MCF 10A (cell line): ENCODE measurements around the gene MAOA. TPM values are rescaled to one million over a fixed set of nuclear protein-coding genes. Genes with fewer than 3 reads are reported as not detected.

Experiments
- BruUV-seq: library from RNA; stranded (reverse); fragments of 400-500 nt; replicated peaks from 2 replicates; lab custom pipeline; 2021; lab: Mats Ljungman, UMichigan
- CTCF ChIA-PET: fragments of 300-600 bp; sonication (Branson Sonifier 250); formaldehyde crosslinking; extraction: SDS; loops from one replicate; lab custom pipeline; 2021; ENCODE audit warnings: antibody characterized with exemption, inconsistent platforms; lab: Yijun Ruan, JAX
- POLR2A ChIA-PET: fragments of 300-600, 350-650 bp; sonication (Branson Sonifier 250); formaldehyde crosslinking; extraction: SDS; loops from one replicate; lab custom pipeline; 2020; ENCODE audit warnings: antibody characterized with exemption, inconsistent platforms; lab: Yijun Ruan, JAX
- DNase-seq: peaks from one replicate; pipeline ENCODE4 v3.0.0-alpha.2; 2018; ENCODE audit not compliant: unreplicated experiment
- H3K27ac Mint-ChIP-seq: one replicate; pipeline ENCODE4 v1.8.0; 2022; ENCODE audit warnings: mild to moderate bottlenecking, low read depth, mixed read lengths; ENCODE audit not compliant: unreplicated experiment
- H3K27me3 Mint-ChIP-seq: one replicate; pipeline ENCODE4 v1.8.0; 2022; ENCODE audit warnings: mixed read lengths; ENCODE audit not compliant: insufficient read depth, unreplicated experiment
- H3K36me3 Mint-ChIP-seq: one replicate; pipeline ENCODE4 v1.8.0; 2022; ENCODE audit warnings: mild to moderate bottlenecking, moderate library complexity, mixed read lengths; ENCODE audit not compliant: insufficient read depth, unreplicated experiment
- H3K4me1 Mint-ChIP-seq: one replicate; pipeline ENCODE4 v1.8.0; 2022; ENCODE audit warnings: mixed read lengths; ENCODE audit not compliant: insufficient read depth, unreplicated experiment
- H3K4me3 Mint-ChIP-seq: one replicate; pipeline ENCODE4 v1.8.0; 2022; ENCODE audit warnings: mild to moderate bottlenecking, moderate library complexity, mixed read lengths; ENCODE audit not compliant: unreplicated experiment
- H3K9me3 Mint-ChIP-seq: one replicate; pipeline ENCODE4 v1.8.0; 2022; ENCODE audit warnings: mixed read lengths; ENCODE audit not compliant: unreplicated experiment
- intact Hi-C: fragments of 100-400 bp; cut with micrococcal nuclease; formaldehyde crosslinking; loops from 2 replicates; pipeline ENCODE4 v1.14.1; 2022
- total RNA-seq: library from RNA; stranded (reverse); gene quantifications from 2 replicates; pipeline ENCODE4 v1.2.3, GENCODE V29; 2022
- TF ChIP-seq, protein P1 (sequence below): fragments of 200-600 bp; IDR thresholded peaks from one replicate; pipeline ENCODE4 v1.8.0; 2022; ENCODE audit warnings: antibody characterized with exemption, mild to moderate bottlenecking; ENCODE audit not compliant: unreplicated experiment

The MAOA gene
- total RNA-seq, 1 experiment from 2014 or later: 8.2 TPM

DNA sequence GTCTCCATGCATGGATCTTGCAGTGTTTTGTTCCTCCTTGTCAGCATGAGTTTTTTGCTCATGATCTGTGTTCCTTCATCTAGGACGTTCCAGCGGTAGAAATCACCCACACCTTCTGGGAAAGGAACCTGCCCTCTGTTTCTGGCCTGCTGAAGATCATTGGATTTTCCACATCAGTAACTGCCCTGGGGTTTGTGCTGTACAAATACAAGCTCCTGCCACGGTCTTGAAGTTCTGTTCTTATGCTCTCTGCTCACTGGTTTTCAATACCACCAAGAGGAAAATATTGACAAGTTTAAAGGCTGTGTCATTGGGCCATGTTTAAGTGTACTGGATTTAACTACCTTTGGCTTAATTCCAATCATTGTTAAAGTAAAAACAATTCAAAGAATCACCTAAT is 88.2 kb downstream of the MAOA start:
- no peak overlapping the region for H3K27ac Mint-ChIP-seq
- TF ChIP-seq, protein P1, sequence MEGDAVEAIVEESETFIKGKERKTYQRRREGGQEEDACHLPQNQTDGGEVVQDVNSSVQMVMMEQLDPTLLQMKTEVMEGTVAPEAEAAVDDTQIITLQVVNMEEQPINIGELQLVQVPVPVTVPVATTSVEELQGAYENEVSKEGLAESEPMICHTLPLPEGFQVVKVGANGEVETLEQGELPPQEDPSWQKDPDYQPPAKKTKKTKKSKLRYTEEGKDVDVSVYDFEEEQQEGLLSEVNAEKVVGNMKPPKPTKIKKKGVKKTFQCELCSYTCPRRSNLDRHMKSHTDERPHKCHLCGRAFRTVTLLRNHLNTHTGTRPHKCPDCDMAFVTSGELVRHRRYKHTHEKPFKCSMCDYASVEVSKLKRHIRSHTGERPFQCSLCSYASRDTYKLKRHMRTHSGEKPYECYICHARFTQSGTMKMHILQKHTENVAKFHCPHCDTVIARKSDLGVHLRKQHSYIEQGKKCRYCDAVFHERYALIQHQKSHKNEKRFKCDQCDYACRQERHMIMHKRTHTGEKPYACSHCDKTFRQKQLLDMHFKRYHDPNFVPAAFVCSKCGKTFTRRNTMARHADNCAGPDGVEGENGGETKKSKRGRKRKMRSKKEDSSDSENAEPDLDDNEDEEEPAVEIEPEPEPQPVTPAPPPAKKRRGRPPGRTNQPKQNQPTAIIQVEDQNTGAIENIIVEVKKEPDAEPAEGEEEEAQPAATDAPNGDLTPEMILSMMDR: no peak
- no peak for DNase-seq
- intact Hi-C loops: no loop called here
- H3K4me3 Mint-ChIP-seq: no peak overlapping the region
- ChIA-PET CTCF (interaction anchor here (0.6 kb wide), 1 partner anchor 648 kb away, joined by 3 read pairs; no protein-coding TSS in a partner anchor), POLR2A (interaction anchor here (0.7 kb wide), 1 partner anchor 1357 kb away, joined by 3 read pairs; no protein-coding TSS in a partner anchor)
- peaks cover 5% of the 10 kb centered on the region for H3K4me1 Mint-ChIP-seq
- no peaks in the 10 kb centered on the region for H3K9me3 Mint-ChIP-seq
- no TSS peak for BruUV-seq
- H3K27me3 Mint-ChIP-seq: peaks cover 54% of the 10 kb centered on the region
- peaks cover 51% of the 10 kb centered on the region for H3K36me3 Mint-ChIP-seq

DNA sequence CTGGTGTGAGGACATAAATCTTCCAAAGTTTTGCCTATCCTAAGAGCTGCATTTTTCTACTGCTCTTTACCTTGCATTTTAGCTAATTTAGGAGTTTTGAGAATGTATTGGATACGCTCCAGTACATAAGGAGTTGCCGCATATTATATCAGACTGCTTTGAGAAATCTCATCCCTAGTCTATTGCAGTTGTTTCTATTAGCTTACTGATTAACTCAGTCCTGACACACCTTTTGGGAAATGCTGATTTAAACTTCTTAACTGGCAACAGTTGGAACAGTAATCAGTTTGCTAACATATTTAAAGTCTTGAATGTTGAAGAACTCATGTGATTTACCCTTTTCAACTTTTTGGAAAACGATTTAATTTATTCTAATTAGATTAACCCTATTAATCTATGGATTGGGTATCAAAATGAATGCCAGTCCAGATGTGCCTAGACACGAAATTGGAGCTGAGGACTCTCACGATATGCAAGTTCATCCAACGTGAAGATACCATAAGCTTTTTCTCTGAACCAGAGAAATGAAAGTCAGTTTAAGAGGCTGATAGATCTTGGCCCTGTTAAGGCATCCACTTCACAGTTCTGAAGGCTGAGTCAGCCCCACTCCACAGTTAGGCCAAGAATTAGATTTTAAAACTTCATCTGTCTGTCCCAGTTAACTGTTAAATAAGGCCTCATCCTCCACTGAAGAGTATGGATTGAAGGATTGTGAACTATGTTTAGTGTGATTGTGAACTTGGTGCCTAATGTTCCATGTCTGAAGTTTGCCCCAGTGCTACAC is 90.0 kb downstream of the MAOA start:
- H3K4me1 Mint-ChIP-seq: peaks cover 13% of the 10 kb centered on the region
- BruUV-seq: no TSS peak
- DNase-seq: no peak
- CTCF ChIA-PET: interaction anchor here (0.6 to 1.4 kb wide), 4 partner anchors 10 to 187 kb away, joined by 3 read pairs; no protein-coding TSS in a partner anchor
- POLR2A ChIA-PET: interaction anchor here (1.4 kb wide), 1 partner anchor 186 kb away, joined by 4 read pairs; no protein-coding TSS in a partner anchor
- no peak overlapping the region for H3K27ac Mint-ChIP-seq
- TF ChIP-seq, protein P1: no peak
- peaks cover 64% of the 10 kb centered on the region for H3K27me3 Mint-ChIP-seq
- H3K36me3 Mint-ChIP-seq: peaks cover 43% of the 10 kb centered on the region
- no peak overlapping the region for H3K4me3 Mint-ChIP-seq
- H3K9me3 Mint-ChIP-seq: no peaks in the 10 kb centered on the region
- intact Hi-C loops: no loop called here

DNA sequence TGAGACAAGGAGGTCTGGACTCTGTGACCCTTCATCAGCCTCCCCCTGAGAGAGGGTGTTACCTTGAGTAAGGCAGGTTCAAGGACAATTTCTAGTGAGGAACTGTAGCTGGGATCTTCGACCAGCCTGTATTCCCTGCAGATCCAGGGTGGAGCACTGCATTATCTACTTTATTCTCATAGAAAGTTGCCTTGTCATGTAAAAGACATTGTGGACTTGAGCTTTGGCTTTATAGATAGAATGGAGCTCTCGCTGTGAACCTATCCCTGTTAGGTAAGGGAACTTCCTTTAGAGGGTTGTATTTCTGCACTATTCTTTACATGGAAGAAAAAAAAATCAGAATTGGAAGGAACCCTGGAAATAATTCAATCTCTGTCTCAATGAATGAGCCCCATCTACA is 91.4 kb downstream of the MAOA start:
- Mint-ChIP-seq H3K4me3 (no peak overlapping the region), H3K36me3 (peaks cover 33% of the 10 kb centered on the region), H3K27me3 (peaks cover 67% of the 10 kb centered on the region), H3K27ac (no peak overlapping the region), H3K4me1 (peaks cover 13% of the 10 kb centered on the region), H3K9me3 (no peaks in the 10 kb centered on the region)
- intact Hi-C loops: no loop called here
- POLR2A ChIA-PET: interaction anchor here (0.8 to 1.4 kb wide), 2 partner anchors 13 to 92 kb away, joined by 4 to 5 read pairs; partner anchors contain the start of gene MAOA
- CTCF ChIA-PET: interaction anchor here (0.7 kb wide), 1 partner anchor 190 kb away, joined by 3 read pairs; no protein-coding TSS in a partner anchor
- TF ChIP-seq, protein P1: no peak
- DNase-seq: no peak
- BruUV-seq: no TSS peak

DNA sequence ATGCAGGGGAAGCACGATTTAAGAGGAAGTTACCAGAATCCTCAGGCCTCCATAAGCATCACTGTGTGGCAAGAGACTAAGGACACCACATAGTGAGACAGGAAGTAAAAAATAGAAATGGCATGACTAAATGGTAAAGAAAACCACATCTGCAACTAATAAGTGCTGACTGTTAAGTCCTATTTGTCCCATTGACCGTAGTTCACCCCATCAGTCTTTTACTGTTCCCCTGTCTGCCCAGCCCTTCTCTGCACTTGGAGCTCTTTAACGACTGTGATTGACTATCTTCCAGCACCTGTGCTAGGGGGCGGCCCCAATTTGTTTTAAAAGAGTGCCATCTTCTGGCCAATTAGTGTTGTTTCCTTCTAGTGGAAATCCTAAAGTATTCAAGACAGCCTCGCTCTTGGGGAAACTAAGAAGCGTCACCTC is 94.2 kb downstream of the MAOA start:
- Mint-ChIP-seq H3K27me3 (peaks cover 68% of the 10 kb centered on the region), H3K9me3 (no peaks in the 10 kb centered on the region), H3K36me3 (peaks cover 11% of the 10 kb centered on the region), H3K4me3 (no peak overlapping the region), H3K4me1 (peaks cover 8% of the 10 kb centered on the region), H3K27ac (no peak overlapping the region)
- intact Hi-C loops: loop anchor here (1.0 to 5.0 kb wide), 6 partner anchors 93 to 1968 kb away; partner anchors contain the start of gene MAOA
- TF ChIP-seq, protein P1: peak; percentile 66
- ChIA-PET CTCF (interaction anchor here (0.6 to 5.7 kb wide), 20 partner anchors 10 to 1950 kb away, joined by 3 to 48 read pairs (median 4); no protein-coding TSS in a partner anchor), POLR2A (interaction anchor here (0.6 to 2.1 kb wide), 13 partner anchors 43 to 813 kb away, joined by 3 to 7 read pairs (median 3); no protein-coding TSS in a partner anchor)
- BruUV-seq: no TSS peak
- DNase-seq: peak; percentile 82
